Gastrocnemius medialis (tissue), 4 donors: ENCODE results near the gene ANKRD11. TPM values are rescaled to one million over a fixed set of nuclear protein-coding genes. Genes with fewer than 3 reads are reported as not detected.

ENCODE experiments used
- ATAC-seq, 2 donors: fragments of 150-250 bp; one replicate each; pipeline ENCODE4 v1.9.1; 2016
- DNase-seq, 2 donors: peaks; one replicate each; pipeline ENCODE4 v3.0.0-alpha.2; 2019
- H3K27ac ChIP-seq, 4 donors: fragments of 200-600 bp; sonication (generic); 1 replicate in 1 of 4; 2 replicates in 3 of 4; pipeline ENCODE4 v1.5.1; 2016 to 2018; ENCODE audit warnings: mild to moderate bottlenecking in 2 of 4, moderate library complexity in 1 of 4
- H3K27me3 ChIP-seq, 3 donors: fragments of 200-600 bp; sonication (generic) in 2 of 3; 1 replicate in 1 of 3; 2 replicates in 2 of 3; pipeline versions ENCODE4 v1.5.1 to v1.6.0; 2016 to 2019; ENCODE audit warnings: mild to moderate bottlenecking in 1 of 3, moderate library complexity in 1 of 3
- H3K36me3 ChIP-seq, 2 donors: fragments of 200-600 bp; sonication (generic) in 1 of 2; one replicate each; pipeline ENCODE4 v1.5.1; 2017 to 2018
- H3K4me1 ChIP-seq, 2 donors: fragments of 200-600 bp; sonication (generic) in 1 of 2; one replicate each; pipeline ENCODE4 v1.5.1; 2016 to 2017; ENCODE audit warnings: mild to moderate bottlenecking in 2 of 2
- H3K4me3 ChIP-seq, 4 donors: fragments of 200-600 bp; sonication (generic) in 3 of 4; 1 replicate in 1 of 4; 2 replicates in 3 of 4; pipeline ENCODE4 v1.5.1; 2016 to 2019; ENCODE audit warnings: mild to moderate bottlenecking in 2 of 4
- H3K9me3 ChIP-seq, 3 donors: fragments of 200-600 bp; sonication (generic) in 2 of 3; 1 replicate in 1 of 3; 2 replicates in 2 of 3; pipeline ENCODE4 v1.5.1; 2016 to 2019
- CTCF ChIP-seq, 5 experiments: fragments of 450-650 bp in 3 of 5; fragments of 200-600 bp in 2 of 5; sonication (generic) in 2 of 5; IDR thresholded peaks in 4 of 5; conservative IDR thresholded peaks in 1 of 5; 1 replicate in 4 of 5; 2 replicates in 1 of 5; pipeline ENCODE4 v1.5.1; 2016 to 2019; ENCODE audit warnings: antibody characterized with exemption in 5 of 5, mild to moderate bottlenecking in 3 of 5, moderate library complexity in 3 of 5
- POLR2A ChIP-seq, 2 donors: fragments of 450-650 bp; IDR thresholded peaks; one replicate each; pipeline ENCODE4 v1.6.1; 2017; ENCODE audit warnings: antibody characterized with exemption in 2 of 2, mild to moderate bottlenecking in 2 of 2, moderate library complexity in 2 of 2
- in situ Hi-C, 4 donors: fragments of 200-750 bp; cut with MboI; loops; one replicate each; pipeline versions ENCODE4 v1.15.0 to v1.8.0; 2017; ENCODE audit warnings: low sequenced_read_pairs in 4 of 4
- intact Hi-C: fragments of 100-400 bp; cut with DNase I; formaldehyde crosslinking; loops from one replicate; pipeline ENCODE4 v1.15.1; 2023; ENCODE audit warnings: low total_unique reads
- total RNA-seq, 4 donors: library from RNA; depleted of rRNA; stranded (reverse); fragments of >200 nt; gene quantifications; one replicate each; pipeline versions ENCODE4 v1.1.0 to v1.2.3, GENCODE V29; 2016

Gene ANKRD11
- total RNA-seq, 4 donors from 2014 or later = 26.0 to 77.0 (median 55.0) TPM

DNA sequence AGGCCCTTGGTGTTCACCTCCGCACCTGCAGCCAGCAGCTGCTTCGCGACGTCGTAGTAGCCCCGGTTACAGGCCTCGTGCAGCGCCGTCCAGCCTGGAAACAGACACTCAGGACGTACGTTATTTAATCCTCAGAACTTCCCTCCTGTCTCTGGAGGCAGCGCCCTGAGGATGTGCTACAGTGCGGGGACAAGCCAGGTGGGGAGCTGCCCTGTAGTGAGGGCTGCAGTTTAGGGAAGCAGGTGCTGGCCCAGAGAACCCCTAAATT, 201.8 kb downstream of the ANKRD11 start:
- in situ Hi-C loops (no loop called here), intact Hi-C loops (loop anchor here (2.0 kb wide), 1 partner anchor 48 kb away; no protein-coding TSS in a partner anchor)
- Histone ChIP-seq H3K36me3 (peaks cover 0 to 47% of the 10 kb centered on the region in 2 donors), H3K27me3 (no peaks in the 10 kb centered on the region), H3K4me1 (no peaks in the 10 kb centered on the region), H3K4me3 (no peak overlapping the region), H3K27ac (no peak overlapping the region), H3K9me3 (no peaks in the 10 kb centered on the region)
- ATAC-seq (no peak), DNase-seq (no peak)
- TF ChIP-seq CTCF (IDR thresholded peaks at IDR 0.05 in 4 of 5, conservative IDR thresholded peaks at IDR 0.05 in 1 of 5) (no peak), POLR2A (IDR thresholded peaks at IDR 0.05) (no peak)

DNA sequence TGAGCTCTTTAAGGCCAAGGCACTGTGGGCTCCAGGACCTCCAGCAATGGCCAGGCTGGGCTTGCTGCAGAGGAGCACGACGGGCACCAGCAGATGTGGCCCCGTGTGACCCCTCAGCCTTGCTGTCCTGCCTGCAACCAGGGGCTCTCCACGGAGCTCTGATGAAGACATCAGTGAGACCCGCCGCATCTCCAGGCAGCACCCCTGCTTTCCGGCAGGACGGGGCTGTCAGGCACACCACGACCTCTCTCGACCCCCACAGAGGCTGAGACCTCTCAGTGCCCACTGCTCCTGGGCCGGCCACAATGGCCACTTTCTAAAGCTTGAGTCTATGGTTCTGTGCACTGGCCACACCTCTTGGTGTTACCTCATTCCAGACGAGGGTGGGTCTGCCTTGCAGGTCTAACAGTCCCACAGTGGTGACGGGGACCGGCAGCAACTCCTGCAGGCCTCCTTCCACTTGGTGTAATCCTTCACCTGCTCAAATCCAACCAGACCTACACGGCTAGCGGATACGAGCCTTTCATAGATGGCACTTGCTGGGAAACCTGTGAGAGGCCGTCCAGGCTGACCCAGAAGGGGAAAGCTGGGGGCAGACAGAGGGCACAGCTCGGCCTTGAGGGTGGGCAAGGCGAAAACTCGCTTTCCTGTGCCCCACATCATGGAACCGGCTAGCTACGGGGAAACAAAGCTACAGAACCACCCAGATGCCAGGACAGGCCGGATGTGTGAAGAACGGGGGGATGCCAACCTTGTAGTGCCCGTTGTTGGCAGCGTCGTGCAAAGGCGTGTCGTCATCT, 202.4 kb downstream of the ANKRD11 start:
- ATAC-seq (no peak), DNase-seq (no peak)
- in situ Hi-C loops = no loop called here
- Histone ChIP-seq H3K4me1 (no peaks in the 10 kb centered on the region), H3K4me3 (no peak overlapping the region), H3K36me3 (peaks cover 0 to 49% of the 10 kb centered on the region in 2 donors), H3K27me3 (no peaks in the 10 kb centered on the region), H3K9me3 (no peaks in the 10 kb centered on the region), H3K27ac (no peak overlapping the region)
- intact Hi-C loops = loop anchor here (2.0 kb wide), 1 partner anchor 47 kb away; no protein-coding TSS in a partner anchor
- no peak for TF ChIP-seq POLR2A (IDR thresholded peaks at IDR 0.05)
- TF ChIP-seq CTCF (IDR thresholded peaks at IDR 0.05 in 4 of 5, conservative IDR thresholded peaks at IDR 0.05 in 1 of 5) = no peak

DNA sequence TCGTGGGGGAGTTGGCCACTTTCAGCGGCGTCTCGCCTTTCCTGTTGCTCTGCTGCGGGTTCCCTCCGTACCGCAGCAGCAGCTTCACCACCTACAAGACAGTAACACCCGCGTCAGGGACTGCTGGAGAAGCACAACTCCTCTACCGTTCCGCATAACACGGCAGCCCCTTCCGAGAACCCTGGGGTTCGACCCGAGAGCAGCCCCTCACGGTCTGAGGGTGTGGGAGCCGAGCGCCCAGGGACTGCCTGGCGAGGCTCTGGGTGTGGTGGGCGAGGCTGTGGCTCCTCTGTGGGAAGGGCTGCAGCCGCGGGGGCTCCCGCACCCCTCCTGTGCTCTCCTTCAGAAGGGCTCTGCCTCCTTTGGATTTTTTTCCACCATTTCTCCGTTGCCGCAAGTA, 204.3 kb downstream of the ANKRD11 start:
- intact Hi-C loops = no loop called here
- in situ Hi-C loops = no loop called here
- no peak for TF ChIP-seq POLR2A (IDR thresholded peaks at IDR 0.05)
- no peak for TF ChIP-seq CTCF (IDR thresholded peaks at IDR 0.05 in 4 of 5, conservative IDR thresholded peaks at IDR 0.05 in 1 of 5)
- DNase-seq (no peak), ATAC-seq (no peak)
- H3K4me3 ChIP-seq = no peak overlapping the region
- no peaks in the 10 kb centered on the region for H3K4me1 ChIP-seq
- H3K9me3 ChIP-seq = no peaks in the 10 kb centered on the region
- no peaks in the 10 kb centered on the region for H3K27me3 ChIP-seq
- H3K27ac ChIP-seq = peak overlapping the region in 2 of 4 donors; percentile 21 to 32
- peaks cover 0 to 58% of the 10 kb centered on the region in 2 donors for H3K36me3 ChIP-seq

DNA sequence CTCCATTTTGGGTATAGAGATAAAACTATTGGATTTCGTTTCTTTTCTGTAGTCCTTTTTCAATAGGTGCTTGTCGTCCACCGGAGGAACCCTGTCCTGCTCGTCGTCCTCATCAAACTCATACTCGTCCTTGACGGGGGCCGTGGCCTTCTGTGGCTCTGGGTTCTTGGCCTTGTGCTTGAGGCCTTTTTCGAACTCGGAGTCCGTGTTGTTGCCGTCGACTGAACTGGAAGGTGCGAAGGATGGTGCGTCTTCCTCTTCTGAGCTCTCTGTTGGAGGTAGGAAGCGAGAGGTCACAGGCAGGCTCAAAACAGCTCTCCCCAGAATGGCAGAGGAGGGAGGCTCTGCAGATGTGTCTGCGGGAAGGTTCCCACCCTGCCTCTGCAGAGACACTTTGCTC, 205.0 kb downstream of the ANKRD11 start:
- ATAC-seq = no peak
- H3K27me3 ChIP-seq = no peaks in the 10 kb centered on the region
- no peaks in the 10 kb centered on the region for H3K4me1 ChIP-seq
- H3K9me3 ChIP-seq = no peaks in the 10 kb centered on the region
- intact Hi-C loops (no loop called here), in situ Hi-C loops (no loop called here)
- TF ChIP-seq POLR2A (IDR thresholded peaks at IDR 0.05) = no peak
- TF ChIP-seq CTCF (IDR thresholded peaks at IDR 0.05 in 4 of 5, conservative IDR thresholded peaks at IDR 0.05 in 1 of 5) = no peak
- H3K27ac ChIP-seq = no peak overlapping the region
- H3K36me3 ChIP-seq = peaks cover 0 to 66% of the 10 kb centered on the region in 2 donors
- H3K4me3 ChIP-seq = no peak overlapping the region
- no peak for DNase-seq
